ENCODE data around the gene FGD6. TPM values are rescaled to one million over a fixed set of nuclear protein-coding genes. Genes with fewer than 3 reads are reported as not detected.

FGD6 gene
- total RNA-seq, 1 experiment from 2014 or later: 28.3 TPM

GRCh38 chr12:95192271-95192670 is 25.0 kb downstream of the FGD6 start:
- ATAC-seq (no peak), DNase-seq (ENCODE audit: low read depth, low spot score) (no peak)
- Histone ChIP-seq H3K4me3 (ENCODE audit: low read depth in 2 of 2, low read length in 2 of 2) (no peak overlapping the region), H3K27ac (ENCODE audit: low read length) (no peak overlapping the region), H3K9me3 (ENCODE audit: control insufficient read depth, insufficient read depth, low read depth, low read length) (no peaks in the 10 kb centered on the region), H3K27me3 (ENCODE audit: control insufficient read depth, insufficient read depth, low read length) (no peaks in the 10 kb centered on the region), H3K36me3 (ENCODE audit: control insufficient read depth, insufficient read depth, low read length) (no peaks in the 10 kb centered on the region), H3K4me1 (ENCODE audit: control insufficient read depth, insufficient read depth, low read length) (peaks cover 25% of the 10 kb centered on the region)
- ChIA-PET CTCF (no interaction called here), POLR2A (no interaction called here)
- intact Hi-C loops (cut with micrococcal nuclease; ENCODE audit: unreplicated experiment) (no loop called here), in situ Hi-C loops (cut with HindIII; ENCODE audit: low pct_unique_long_range_greater_than_20kb, low sequenced_read_pairs) (no loop called here)
- no TSS peak for BruUV-seq (replicated peaks)
- TF ChIP-seq TCF7L2 (IDR thresholded peaks at IDR 0.05; ENCODE audit: low read depth, low read length) (no peak), REST (IDR thresholded peaks at IDR 0.05; ENCODE audit: insufficient read depth in 1 of 2, low read depth in 2 of 2, low read length in 1 of 2) (no peak), POLR2AphosphoS5 (IDR thresholded peaks at IDR 0.05; ENCODE audit: low read depth, low read length) (no peak), CTCF (IDR thresholded peaks at IDR 0.05) (no peak), SIN3A (IDR thresholded peaks at IDR 0.05; ENCODE audit: borderline replicate concordance, insufficient read depth, low read depth, low read length) (no peak)

- ATAC-seq (no peak), DNase-seq (ENCODE audit: low read depth, low spot score) (no peak)
- POLR2A ChIA-PET: no interaction called here
- Histone ChIP-seq H3K4me3 (ENCODE audit: low read depth in 2 of 2, low read length in 2 of 2) (no peak overlapping the region), H3K9me3 (ENCODE audit: control insufficient read depth, insufficient read depth, low read depth, low read length) (no peaks in the 10 kb centered on the region), H3K4me1 (ENCODE audit: control insufficient read depth, insufficient read depth, low read length) (peaks cover 25% of the 10 kb centered on the region), H3K27ac (ENCODE audit: low read length) (no peak overlapping the region), H3K36me3 (ENCODE audit: control insufficient read depth, insufficient read depth, low read length) (no peaks in the 10 kb centered on the region), H3K27me3 (ENCODE audit: control insufficient read depth, insufficient read depth, low read length) (no peaks in the 10 kb centered on the region)
- no peak for TF ChIP-seq POLR2AphosphoS5 (IDR thresholded peaks at IDR 0.05; ENCODE audit: low read depth, low read length)
- no peak for TF ChIP-seq REST (IDR thresholded peaks at IDR 0.05; ENCODE audit: insufficient read depth in 1 of 2, low read depth in 2 of 2, low read length in 1 of 2)
- TF ChIP-seq CTCF (IDR thresholded peaks at IDR 0.05): no peak
- no peak for TF ChIP-seq SIN3A (IDR thresholded peaks at IDR 0.05; ENCODE audit: borderline replicate concordance, insufficient read depth, low read depth, low read length)
- TF ChIP-seq TCF7L2 (IDR thresholded peaks at IDR 0.05; ENCODE audit: low read depth, low read length): no peak
- BruUV-seq (replicated peaks): no TSS peak
- CTCF ChIA-PET: no interaction called here
- in situ Hi-C loops (cut with HindIII; ENCODE audit: low pct_unique_long_range_greater_than_20kb, low sequenced_read_pairs) (no loop called here), intact Hi-C loops (cut with micrococcal nuclease; ENCODE audit: unreplicated experiment) (no loop called here)
These were observed 26.1 kb downstream of the FGD6 start for GRCh38 chr12:95191060-95191696.

Measured in Panc1 (cell line).